ENCODE measurements around the gene SKIC2.
"Not testable (repeated sequence)": the region's sequence is repeated elsewhere in the genome, so short reads cannot be mapped to it uniquely, and the experiment has no call there.

The SKIC2 gene

GRCh38 chr6:31969712-31970603, 11.0 kb downstream of the SKIC2 start:
- no peak for DNase-seq

GRCh38 chr6:31970604-31971271, 11.8 kb downstream of the SKIC2 start:
- no peak for DNase-seq

GRCh38 chr6:31971279-31971992, 12.5 kb downstream of the SKIC2 start:
- no peak for DNase-seq

- peak; percentile 97 for DNase-seq
These were observed 13.2 kb downstream of the SKIC2 start, which contains the start of gene DXO for GRCh38 chr6:31971993-31972708. Gene DXO, minus strand, starts transcription at chr6:31972138. Its CDS starts 463 bp downstream, at chr6:31971675.

- DNase-seq = peak; percentile 26
These were observed 13.9 kb downstream of the SKIC2 start for GRCh38 chr6:31972709-31973350.

- DNase-seq = not testable (repeated sequence)
These were observed 17.1 kb downstream of the SKIC2 start for GRCh38 chr6:31976065-31976464.

GRCh38 chr6:31977816-31978431, 18.9 kb downstream of the SKIC2 start:
- DNase-seq = no peak

- no peak for DNase-seq
These were observed 19.9 kb downstream of the SKIC2 start for GRCh38 chr6:31978831-31979230.

- DNase-seq = no peak
These were observed 20.4 kb downstream of the SKIC2 start for GRCh38 chr6:31979238-31979898.

GRCh38 chr6:31980195-31980876, 21.4 kb downstream of the SKIC2 start:
- DNase-seq = not testable (repeated sequence)

GRCh38 chr6:31980998-31981397, 22.0 kb downstream of the SKIC2 start:
- not testable (repeated sequence) for DNase-seq

GRCh38 chr6:31981744-31982143, 22.8 kb downstream of the SKIC2 start, which contains the start of gene C4A:
Gene C4A, plus strand, starts transcription at chr6:31982057. Its CDS starts 51 bp downstream, at chr6:31982108.
- not testable (repeated sequence) for DNase-seq

GRCh38 chr6:31989363-31989762, 30.4 kb downstream of the SKIC2 start:
- not testable (repeated sequence) for DNase-seq

GRCh38 chr6:31994421-31994820, 35.4 kb downstream of the SKIC2 start:
- DNase-seq = not testable (repeated sequence)

GRCh38 chr6:31996385-31996784, 37.4 kb downstream of the SKIC2 start:
- DNase-seq = not testable (repeated sequence)

- not testable (repeated sequence) for DNase-seq
These were observed 43.7 kb downstream of the SKIC2 start for GRCh38 chr6:32002546-32003268.

GRCh38 chr6:32003301-32003700, 44.3 kb downstream of the SKIC2 start:
- DNase-seq = not testable (repeated sequence)

- not testable (repeated sequence) for DNase-seq
These were observed 45.4 kb downstream of the SKIC2 start for GRCh38 chr6:32004393-32004792.

GRCh38 chr6:32004864-32005537, 46.0 kb downstream of the SKIC2 start:
- DNase-seq = not testable (repeated sequence)
